ENCODE data around the gene PHTF1.
"Not testable (repeated sequence)": the region's sequence is repeated elsewhere in the genome, so short reads cannot be mapped to it uniquely, and the experiment has no call there.

The PHTF1 gene

GRCh38 chr1:113756461-113756860 lies 2.8 kb downstream of the PHTF1 start:
- ChIA-PET CTCF (no interaction called here), POLR2A (interaction anchor here (1.2 kb wide), 1 partner anchor 56 kb away, joined by 3 read pairs; the partner anchor contains the start of gene RSBN1)

DNA sequence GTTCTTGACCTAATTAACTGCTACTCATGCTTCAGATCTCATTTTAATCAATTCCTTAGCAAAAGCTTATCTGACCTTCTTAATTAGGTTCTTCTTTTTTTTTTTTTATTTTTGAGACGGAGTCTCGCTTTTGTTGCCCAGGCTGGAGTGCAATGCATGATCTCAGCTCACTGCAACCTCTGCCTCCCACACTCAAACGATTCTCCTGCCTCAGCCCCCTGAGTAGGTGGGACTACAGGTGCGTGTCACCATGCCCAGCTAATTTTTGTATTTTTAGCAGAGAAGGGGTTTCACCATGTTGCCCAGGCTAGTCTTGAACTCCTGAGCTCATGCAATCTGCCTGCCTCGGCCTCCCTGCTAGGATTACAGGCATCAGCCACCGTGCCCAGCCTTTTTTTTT lies 6.0 kb downstream of the PHTF1 start:
- DNase-seq (ENCODE audit: extremely low spot score); CTCF ChIA-PET; POLR2A ChIA-PET: not testable (repeated sequence)

More at GRCh38 chr1:113756461-113756860, 2.8 kb downstream of the PHTF1 start:
- DNase-seq (ENCODE audit: extremely low spot score): no peak
- no peak for TF ChIP-seq SUZ12 (IDR thresholded peaks at IDR 0.05)
- no peak for TF ChIP-seq L3MBTL2 (conservative IDR thresholded peaks at IDR 0.05)

DNA sequence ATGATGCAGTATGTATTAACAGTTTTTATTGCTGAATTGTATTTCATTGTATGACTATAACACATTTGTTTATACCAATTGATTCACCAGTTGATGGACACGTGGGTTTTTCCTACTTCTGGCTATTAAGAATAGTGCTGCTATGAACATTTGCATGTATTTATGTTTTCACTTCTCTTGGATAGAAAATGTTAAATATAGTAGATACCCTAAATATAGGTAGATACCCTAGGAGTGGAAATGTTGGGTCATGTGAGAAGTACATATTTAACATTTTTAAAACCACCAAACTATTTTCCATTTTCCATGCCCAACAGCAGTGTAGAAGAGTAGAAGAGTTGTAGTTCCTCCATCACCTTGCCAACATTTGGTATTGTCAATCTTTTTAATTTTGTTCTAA lies 7.8 kb downstream of the PHTF1 start:
- no peak for DNase-seq (ENCODE audit: extremely low spot score)
- POLR2A ChIA-PET: no interaction called here
- CTCF ChIA-PET: no interaction called here
- TF ChIP-seq FOXA1 (IDR thresholded peaks at IDR 0.05) (no peak), ZNF384 (IDR thresholded peaks at IDR 0.05) (no peak), L3MBTL2 (conservative IDR thresholded peaks at IDR 0.05) (no peak), NFRKB (IDR thresholded peaks at IDR 0.05) (no peak), BHLHE40 (IDR thresholded peaks at IDR 0.05; ENCODE audit: borderline replicate concordance) (no peak), LEF1 (IDR thresholded peaks at IDR 0.05; ENCODE audit: borderline replicate concordance) (no peak), HDGF (IDR thresholded peaks at IDR 0.05; ENCODE audit: borderline replicate concordance) (no peak), SUZ12 (IDR thresholded peaks at IDR 0.05) (no peak), FOXK2 (IDR thresholded peaks at IDR 0.05) (no peak), CTBP1 (IDR thresholded peaks at IDR 0.05; ENCODE audit: borderline replicate concordance) (no peak), TARDBP (IDR thresholded peaks at IDR 0.05) (no peak), PKNOX1 (IDR thresholded peaks at IDR 0.05) (no peak), ELF4 (IDR thresholded peaks at IDR 0.05) (no peak), FOXM1 (IDR thresholded peaks at IDR 0.05; ENCODE audit: borderline replicate concordance) (no peak), SP1 (IDR thresholded peaks at IDR 0.05) (no peak), ARNT (IDR thresholded peaks at IDR 0.05) (no peak)

GRCh38 chr1:113751114-113751513 lies 8.2 kb downstream of the PHTF1 start:
- ChIA-PET POLR2A (no interaction called here), CTCF (no interaction called here)
- DNase-seq (ENCODE audit: extremely low spot score): no peak
- TF ChIP-seq FOXM1 (IDR thresholded peaks at IDR 0.05; ENCODE audit: borderline replicate concordance) (no peak), HDGF (IDR thresholded peaks at IDR 0.05; ENCODE audit: borderline replicate concordance) (no peak), CTBP1 (IDR thresholded peaks at IDR 0.05; ENCODE audit: borderline replicate concordance) (no peak), TARDBP (IDR thresholded peaks at IDR 0.05) (no peak), LEF1 (IDR thresholded peaks at IDR 0.05; ENCODE audit: borderline replicate concordance) (no peak), SUZ12 (IDR thresholded peaks at IDR 0.05) (no peak), FOXK2 (IDR thresholded peaks at IDR 0.05) (no peak), L3MBTL2 (conservative IDR thresholded peaks at IDR 0.05) (no peak), FOXA1 (IDR thresholded peaks at IDR 0.05) (no peak), NFRKB (IDR thresholded peaks at IDR 0.05) (no peak), ZNF384 (IDR thresholded peaks at IDR 0.05) (no peak), SP1 (IDR thresholded peaks at IDR 0.05) (no peak), BHLHE40 (IDR thresholded peaks at IDR 0.05; ENCODE audit: borderline replicate concordance) (no peak)

DNA sequence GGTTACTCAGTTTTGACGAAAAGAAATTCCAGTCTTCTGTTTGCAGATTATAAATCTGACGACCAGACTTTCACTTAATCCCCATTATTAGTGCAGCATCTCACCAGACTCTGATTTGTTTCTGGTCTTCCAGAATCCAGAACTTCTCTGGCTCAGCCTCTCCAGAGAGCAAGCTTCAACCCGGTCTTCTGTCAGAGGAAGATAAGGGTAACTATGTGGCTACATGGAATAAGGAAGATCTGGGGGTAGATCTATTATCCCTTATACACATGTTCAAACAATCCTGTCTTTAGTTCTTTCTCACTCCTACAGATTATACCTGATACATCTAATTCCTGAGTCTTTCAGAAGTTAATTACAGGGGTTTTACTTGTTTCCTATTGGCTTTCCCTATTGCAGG lies 9.9 kb downstream of the PHTF1 start:
- no peak for TF ChIP-seq NFRKB (IDR thresholded peaks at IDR 0.05)
- no peak for TF ChIP-seq FOXM1 (IDR thresholded peaks at IDR 0.05; ENCODE audit: borderline replicate concordance)
- TF ChIP-seq BHLHE40 (IDR thresholded peaks at IDR 0.05; ENCODE audit: borderline replicate concordance): no peak
- TF ChIP-seq HDGF (IDR thresholded peaks at IDR 0.05; ENCODE audit: borderline replicate concordance): no peak
- TF ChIP-seq CTBP1 (IDR thresholded peaks at IDR 0.05; ENCODE audit: borderline replicate concordance): no peak
- TF ChIP-seq TARDBP (IDR thresholded peaks at IDR 0.05): no peak
- TF ChIP-seq ARNT (IDR thresholded peaks at IDR 0.05): no peak
- no peak for TF ChIP-seq FOXK2 (IDR thresholded peaks at IDR 0.05)
- TF ChIP-seq ELF4 (IDR thresholded peaks at IDR 0.05): no peak
- TF ChIP-seq SUZ12 (IDR thresholded peaks at IDR 0.05): no peak
- no peak for TF ChIP-seq FOXA1 (IDR thresholded peaks at IDR 0.05)
- TF ChIP-seq PKNOX1 (IDR thresholded peaks at IDR 0.05): no peak
- ChIA-PET POLR2A (no interaction called here), CTCF (interaction anchor here (0.6 kb wide), 1 partner anchor 760 kb away, joined by 5 read pairs; no protein-coding TSS in a partner anchor)
- DNase-seq (ENCODE audit: extremely low spot score): no peak

DNA sequence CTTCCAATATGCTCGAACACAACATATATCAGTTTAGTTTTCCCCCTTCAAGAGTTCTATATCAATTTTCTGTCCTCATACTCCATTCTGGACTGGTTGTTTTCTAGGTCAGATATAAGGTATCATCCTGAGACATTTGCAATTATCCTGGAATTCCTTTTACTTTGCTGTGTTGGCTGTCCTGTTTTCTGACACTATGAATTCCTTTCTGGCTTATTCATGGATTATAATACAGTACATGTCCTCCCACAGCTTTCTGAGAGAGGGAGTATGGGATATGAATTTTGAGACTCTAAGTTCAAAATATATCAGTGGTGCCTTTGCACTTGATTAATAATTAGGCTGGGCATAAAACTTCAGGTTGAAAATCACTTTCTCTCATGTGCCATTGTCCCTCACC lies 11.9 kb downstream of the PHTF1 start:
- DNase-seq (ENCODE audit: extremely low spot score): no peak
- ChIA-PET CTCF (no interaction called here), POLR2A (interaction anchor here (1.3 kb wide), 1 partner anchor 12 kb away, joined by 4 read pairs; the partner anchor contains the start of gene PHTF1)
- TF ChIP-seq SP1 (IDR thresholded peaks at IDR 0.05) (no peak), FOXM1 (IDR thresholded peaks at IDR 0.05; ENCODE audit: borderline replicate concordance) (no peak), L3MBTL2 (conservative IDR thresholded peaks at IDR 0.05) (no peak), ZNF384 (IDR thresholded peaks at IDR 0.05) (no peak), SUZ12 (IDR thresholded peaks at IDR 0.05) (no peak), HDGF (IDR thresholded peaks at IDR 0.05; ENCODE audit: borderline replicate concordance) (no peak), BHLHE40 (IDR thresholded peaks at IDR 0.05; ENCODE audit: borderline replicate concordance) (no peak), PKNOX1 (IDR thresholded peaks at IDR 0.05) (no peak), NFRKB (IDR thresholded peaks at IDR 0.05) (no peak), ARNT (IDR thresholded peaks at IDR 0.05) (no peak), CTBP1 (IDR thresholded peaks at IDR 0.05; ENCODE audit: borderline replicate concordance) (no peak)

DNA sequence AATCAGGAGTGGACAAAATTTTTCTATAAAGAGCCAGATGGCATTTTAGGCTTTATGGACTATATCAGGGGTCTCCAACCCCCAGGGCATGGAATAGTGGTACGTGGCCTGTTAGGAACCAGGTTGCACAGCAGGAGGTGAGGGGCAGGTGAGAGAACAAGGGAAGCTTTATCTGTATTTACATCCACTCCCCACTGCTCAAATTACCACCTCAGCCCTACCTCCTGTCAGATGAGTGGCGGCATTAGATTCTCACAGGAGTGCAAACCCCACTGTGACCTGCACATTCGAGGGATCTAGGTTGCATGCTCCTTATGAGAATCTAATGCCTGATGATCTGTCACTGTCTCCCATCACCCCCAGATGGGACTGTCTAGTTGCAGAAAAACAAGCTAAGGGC lies 13.9 kb downstream of the PHTF1 start:
- CTCF ChIA-PET: no interaction called here
- POLR2A ChIA-PET: no interaction called here
- no peak for TF ChIP-seq FOXA1 (IDR thresholded peaks at IDR 0.05)
- TF ChIP-seq FOXK2 (IDR thresholded peaks at IDR 0.05): no peak
- no peak for TF ChIP-seq SP1 (IDR thresholded peaks at IDR 0.05)
- no peak for TF ChIP-seq TARDBP (IDR thresholded peaks at IDR 0.05)
- TF ChIP-seq CTBP1 (IDR thresholded peaks at IDR 0.05; ENCODE audit: borderline replicate concordance): no peak
- no peak for TF ChIP-seq SUZ12 (IDR thresholded peaks at IDR 0.05)
- TF ChIP-seq NFRKB (IDR thresholded peaks at IDR 0.05): no peak
- TF ChIP-seq FOXM1 (IDR thresholded peaks at IDR 0.05; ENCODE audit: borderline replicate concordance): no peak
- no peak for TF ChIP-seq L3MBTL2 (conservative IDR thresholded peaks at IDR 0.05)
- TF ChIP-seq BHLHE40 (IDR thresholded peaks at IDR 0.05; ENCODE audit: borderline replicate concordance): no peak
- TF ChIP-seq LEF1 (IDR thresholded peaks at IDR 0.05; ENCODE audit: borderline replicate concordance): no peak
- no peak for TF ChIP-seq ELF4 (IDR thresholded peaks at IDR 0.05)
- TF ChIP-seq ZNF384 (IDR thresholded peaks at IDR 0.05): no peak
- TF ChIP-seq HDGF (IDR thresholded peaks at IDR 0.05; ENCODE audit: borderline replicate concordance): no peak
- TF ChIP-seq ARNT (IDR thresholded peaks at IDR 0.05): no peak
- DNase-seq (ENCODE audit: extremely low spot score): no peak

All from HEK293T (cell line).